HepG2 (cell line): ENCODE results near the gene DCAF6. TPM values are rescaled to one million over a fixed set of nuclear protein-coding genes. Genes with fewer than 3 reads are reported as not detected.

Source experiments
- AGO1 ChIP-seq: fragments of 200-400 bp; formaldehyde crosslinking; IDR thresholded peaks from 2 replicates; pipeline ENCODE4 v1.6.1; 2017; ENCODE audit warnings: mild to moderate bottlenecking, low read depth, low read length, moderate library complexity; ENCODE audit not compliant: poor library complexity, severe bottlenecking
- CCDC6 ChIP-seq: sonication (generic); formaldehyde crosslinking; IDR thresholded peaks from 2 replicates; pipeline ENCODE4 v1.8.1; 2022; ENCODE audit warnings: mild to moderate bottlenecking, missing genetic modification reagents, moderate library complexity
- GATAD1 ChIP-seq: IDR thresholded peaks from 2 replicates; pipeline ENCODE4 v1.6.1; 2016; ENCODE audit warnings: missing genetic modification reagents, missing compliant biosample characterization
- GATAD2A ChIP-seq: IDR thresholded peaks from 2 replicates; pipeline ENCODE4 v1.6.1; 2016
- HES4 ChIP-seq: sonication (generic); formaldehyde crosslinking; IDR thresholded peaks from 2 replicates; pipeline ENCODE4 v1.9.0; 2021; ENCODE audit warnings: mild to moderate bottlenecking, missing genetic modification reagents, borderline replicate concordance
- JUND ChIP-seq: sonication (generic); formaldehyde crosslinking; IDR thresholded peaks from 2 replicates; pipeline ENCODE4 v1.8.0; 2022; ENCODE audit warnings: mild to moderate bottlenecking, missing genetic modification reagents
- LCORL ChIP-seq, 2 experiments: fragments of 450-650 bp in 1 of 2; sonication (generic) in 1 of 2; formaldehyde crosslinking in 1 of 2; IDR thresholded peaks; 2 replicates each; pipeline versions ENCODE4 v1.5.0 to v1.6.1; 2017 to 2020; ENCODE audit warnings: antibody characterized with exemption in 1 of 2, missing genetic modification reagents in 1 of 2
- MEF2D ChIP-seq: sonication (generic); formaldehyde crosslinking; IDR thresholded peaks from 2 replicates; pipeline ENCODE4 v1.5.1; 2020; ENCODE audit warnings: mild to moderate bottlenecking, missing genetic modification reagents
- MEIS1 ChIP-seq: sonication (generic); formaldehyde crosslinking; IDR thresholded peaks from 2 replicates; pipeline ENCODE4 v1.9.0; 2021; ENCODE audit warnings: mild to moderate bottlenecking, missing genetic modification reagents, moderate library complexity, borderline replicate concordance
- MXI1 ChIP-seq: IDR thresholded peaks from 3 replicates; pipeline ENCODE4 v1.6.1; 2012; ENCODE audit warnings: low read depth, low read length, inconsistent platforms, borderline replicate concordance
- RFX1 ChIP-seq: fragments of 450-650 bp; IDR thresholded peaks from 2 replicates; pipeline ENCODE4 v1.6.1; 2017
- TMF1 ChIP-seq: sonication (generic); formaldehyde crosslinking; IDR thresholded peaks from 2 replicates; pipeline ENCODE4 v1.8.1; 2022; ENCODE audit warnings: low read depth, missing genetic modification reagents
- ZMYM4 ChIP-seq: sonication (generic); formaldehyde crosslinking; IDR thresholded peaks from 2 replicates; pipeline ENCODE4 v1.8.1; 2023; ENCODE audit warnings: mild to moderate bottlenecking, missing genetic modification reagents
- ZNF124 ChIP-seq: sonication (generic); formaldehyde crosslinking; IDR thresholded peaks from 2 replicates; pipeline ENCODE4 v1.4.0; 2020; ENCODE audit warnings: missing genetic modification reagents
- ZNF234 ChIP-seq: sonication (generic); formaldehyde crosslinking; conservative IDR thresholded peaks from 2 replicates; pipeline ENCODE4 v1.5.1; 2020; ENCODE audit warnings: mild to moderate bottlenecking, missing genetic modification reagents
- ZNF263 ChIP-seq: sonication (generic); formaldehyde crosslinking; IDR thresholded peaks from 2 replicates; pipeline ENCODE4 v1.4.0; 2020; ENCODE audit warnings: missing genetic modification reagents
- ZNF354B ChIP-seq: sonication (generic); formaldehyde crosslinking; IDR thresholded peaks from 2 replicates; pipeline ENCODE4 v1.8.0; 2022; ENCODE audit warnings: mild to moderate bottlenecking, missing genetic modification reagents
- ZNF558 ChIP-seq: sonication (generic); formaldehyde crosslinking; IDR thresholded peaks from 2 replicates; pipeline ENCODE4 v1.9.0; 2022; ENCODE audit warnings: mild to moderate bottlenecking, missing genetic modification reagents, borderline replicate concordance
- ZNF749 ChIP-seq: sonication (generic); formaldehyde crosslinking; IDR thresholded peaks from 2 replicates; pipeline ENCODE4 v1.8.0; 2022; ENCODE audit warnings: mild to moderate bottlenecking, missing genetic modification reagents, moderate library complexity, borderline replicate concordance
- polyA plus RNA-seq, 8 experiments: library from polyadenylated mRNA; depleted of rRNA in 3 of 8; stranded (reverse) in 7 of 8; unstranded in 1 of 8; fragments of >200 nt; fragmentation: Illumina TruSeq in 4 of 8; extraction: Trizol in 4 of 8; gene quantifications; 2 replicates each; pipeline versions ENCODE4 v1.2.1 to v1.2.3, GENCODE V29; 2011 to 2016; ENCODE audit warnings: low read depth in 4 of 8, missing spikeins in 1 of 8, mixed read lengths in 1 of 8; ENCODE audit not compliant: insufficient read depth in 1 of 8
- total RNA-seq, 5 experiments: library from RNA; depleted of rRNA; stranded (reverse); fragments of >200 nt; fragmentation: Illumina TruSeq; extraction: Trizol; gene quantifications; 2 replicates each; pipeline ENCODE4 v1.2.3, GENCODE V29; 2016; ENCODE audit warnings: low read depth in 1 of 5
- TF ChIP-seq, protein P1 (sequence below): IDR thresholded peaks from 2 replicates; pipeline ENCODE4 v1.6.1; 2016; ENCODE audit warnings: mild to moderate bottlenecking
- TF ChIP-seq, protein P2 (sequence below): sonication (generic); formaldehyde crosslinking; IDR thresholded peaks from 2 replicates; pipeline ENCODE4 v1.4.0; 2020; ENCODE audit warnings: missing genetic modification reagents
- TF ChIP-seq, protein P3 (sequence below): sonication (generic); formaldehyde crosslinking; IDR thresholded peaks from 2 replicates; pipeline ENCODE4 v1.4.0; 2020; ENCODE audit warnings: mild to moderate bottlenecking, missing genetic modification reagents, borderline replicate concordance

The DCAF6 gene
- total and polyA plus RNA-seq, 2 of the 13 experiments (the other 11 are each of a cell fraction or from before 2014, with no cell fraction given): 24.7 to 33.7 TPM

DNA sequence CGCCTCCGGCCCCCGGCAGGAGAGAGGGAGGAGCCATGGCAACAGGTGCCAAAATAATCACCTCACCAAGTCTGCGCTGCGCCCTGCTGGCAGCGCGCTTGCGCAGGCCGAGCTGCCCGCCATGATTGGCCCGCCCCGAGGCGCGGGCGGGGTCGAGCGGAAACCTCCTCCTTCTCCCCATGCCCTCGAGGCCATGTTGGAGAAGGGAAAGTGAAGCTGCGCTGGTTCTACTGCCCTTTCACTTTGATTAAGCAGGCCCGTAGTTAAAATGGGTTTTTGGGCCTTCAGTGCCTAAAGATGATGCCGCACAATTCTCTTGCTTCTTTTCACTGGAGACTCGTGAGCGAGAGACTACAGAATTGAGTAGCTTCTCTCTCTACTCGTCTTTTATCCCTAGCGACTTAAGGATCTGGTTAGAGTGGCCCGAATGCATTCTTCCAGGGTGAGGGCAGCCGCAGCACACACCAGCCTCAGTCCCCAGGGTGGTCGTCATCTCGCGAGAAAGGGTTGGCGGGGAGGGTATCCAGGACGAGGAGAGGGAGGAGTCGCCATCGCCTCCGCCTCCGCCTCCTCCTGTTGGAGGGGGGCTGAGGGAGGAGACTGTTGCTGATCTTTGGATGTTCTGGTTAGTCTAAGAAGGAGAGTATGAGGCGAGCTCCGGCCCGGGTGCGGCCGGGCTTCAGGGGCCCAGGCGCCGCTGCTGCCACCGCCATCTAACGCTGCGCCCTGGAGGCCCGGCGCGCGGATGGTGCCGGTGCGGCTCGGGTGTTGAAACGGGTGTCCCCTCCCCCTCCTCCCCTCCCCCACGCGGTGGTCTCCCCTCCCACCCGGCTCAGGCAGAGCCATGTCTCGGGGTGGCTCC is at the start of gene DCAF6 (continued):
- TF ChIP-seq TMF1 (CRISPR knock-in tag) (peak; percentile 9; the same call in 1 of the 2 replicates), GATAD1 (CRISPR knock-in tag) (peak; percentile 86), AGO1 (no peak), RFX1 (peak; percentile 98), ZNF354B (0 out of 2 replicates have a peak, but pooled peaks have one; percentile 17), MXI1 (peak; percentile 92; the same call in 2 of the 3 replicates), MEF2D (CRISPR knock-in tag) (peak; percentile 44; the same call in 1 of the 2 replicates), JUND (CRISPR knock-in tag) (peak; percentile 9; the same call in 1 of the 2 replicates), GATAD2A (CRISPR knock-in tag) (peak; percentile 48; the same call in 1 of the 2 replicates), HES4 (0 out of 2 replicates have a peak, but pooled peaks have one; percentile 35), ZNF558 (CRISPR knock-in tag) (peak; percentile 22; the same call in 1 of the 2 replicates), ZNF234 (CRISPR knock-in tag) (0 out of 2 replicates have a peak, but pooled peaks have one; percentile 27), ZNF749 (CRISPR knock-in tag) (peak; percentile 31), CCDC6 (0 out of 2 replicates have a peak, but pooled peaks have one; percentile 14), LCORL (IDR thresholded peaks at IDR 0.05) (peak; percentile 18; the same call in 1 of the 2 replicates), LCORL (CRISPR knock-in tag; IDR thresholded peaks at IDR 0.05) (peak; percentile 74), ZNF124 (CRISPR knock-in tag) (peak; percentile 77; the same call in 1 of the 2 replicates), MEIS1 (CRISPR knock-in tag) (peak; percentile 57; the same call in 1 of the 2 replicates), ZNF263 (CRISPR knock-in tag) (peak; percentile 19; the same call in 1 of the 2 replicates), ZMYM4 (CRISPR knock-in tag) (peak; percentile 82)
- TF ChIP-seq, protein P1, sequence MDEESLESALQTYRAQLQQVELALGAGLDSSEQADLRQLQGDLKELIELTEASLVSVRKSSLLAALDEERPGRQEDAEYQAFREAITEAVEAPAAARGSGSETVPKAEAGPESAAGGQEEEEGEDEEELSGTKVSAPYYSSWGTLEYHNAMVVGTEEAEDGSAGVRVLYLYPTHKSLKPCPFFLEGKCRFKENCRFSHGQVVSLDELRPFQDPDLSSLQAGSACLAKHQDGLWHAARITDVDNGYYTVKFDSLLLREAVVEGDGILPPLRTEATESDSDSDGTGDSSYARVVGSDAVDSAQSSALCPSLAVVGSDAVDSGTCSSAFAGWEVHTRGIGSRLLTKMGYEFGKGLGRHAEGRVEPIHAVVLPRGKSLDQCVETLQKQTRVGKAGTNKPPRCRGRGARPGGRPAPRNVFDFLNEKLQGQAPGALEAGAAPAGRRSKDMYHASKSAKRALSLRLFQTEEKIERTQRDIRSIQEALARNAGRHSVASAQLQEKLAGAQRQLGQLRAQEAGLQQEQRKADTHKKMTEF: peak; percentile 85
- TF ChIP-seq, protein P2, sequence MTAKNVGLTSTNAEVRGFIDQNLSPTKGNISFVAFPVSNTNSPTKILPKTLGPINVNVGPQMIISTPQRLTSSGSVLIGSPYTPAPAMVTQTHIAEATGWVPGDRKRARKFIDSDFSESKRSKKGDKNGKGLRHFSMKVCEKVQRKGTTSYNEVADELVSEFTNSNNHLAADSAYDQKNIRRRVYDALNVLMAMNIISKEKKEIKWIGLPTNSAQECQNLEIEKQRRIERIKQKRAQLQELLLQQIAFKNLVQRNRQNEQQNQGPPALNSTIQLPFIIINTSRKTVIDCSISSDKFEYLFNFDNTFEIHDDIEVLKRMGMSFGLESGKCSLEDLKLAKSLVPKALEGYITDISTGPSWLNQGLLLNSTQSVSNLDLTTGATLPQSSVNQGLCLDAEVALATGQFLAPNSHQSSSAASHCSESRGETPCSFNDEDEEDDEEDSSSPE: peak; percentile 84
- TF ChIP-seq, protein P3, sequence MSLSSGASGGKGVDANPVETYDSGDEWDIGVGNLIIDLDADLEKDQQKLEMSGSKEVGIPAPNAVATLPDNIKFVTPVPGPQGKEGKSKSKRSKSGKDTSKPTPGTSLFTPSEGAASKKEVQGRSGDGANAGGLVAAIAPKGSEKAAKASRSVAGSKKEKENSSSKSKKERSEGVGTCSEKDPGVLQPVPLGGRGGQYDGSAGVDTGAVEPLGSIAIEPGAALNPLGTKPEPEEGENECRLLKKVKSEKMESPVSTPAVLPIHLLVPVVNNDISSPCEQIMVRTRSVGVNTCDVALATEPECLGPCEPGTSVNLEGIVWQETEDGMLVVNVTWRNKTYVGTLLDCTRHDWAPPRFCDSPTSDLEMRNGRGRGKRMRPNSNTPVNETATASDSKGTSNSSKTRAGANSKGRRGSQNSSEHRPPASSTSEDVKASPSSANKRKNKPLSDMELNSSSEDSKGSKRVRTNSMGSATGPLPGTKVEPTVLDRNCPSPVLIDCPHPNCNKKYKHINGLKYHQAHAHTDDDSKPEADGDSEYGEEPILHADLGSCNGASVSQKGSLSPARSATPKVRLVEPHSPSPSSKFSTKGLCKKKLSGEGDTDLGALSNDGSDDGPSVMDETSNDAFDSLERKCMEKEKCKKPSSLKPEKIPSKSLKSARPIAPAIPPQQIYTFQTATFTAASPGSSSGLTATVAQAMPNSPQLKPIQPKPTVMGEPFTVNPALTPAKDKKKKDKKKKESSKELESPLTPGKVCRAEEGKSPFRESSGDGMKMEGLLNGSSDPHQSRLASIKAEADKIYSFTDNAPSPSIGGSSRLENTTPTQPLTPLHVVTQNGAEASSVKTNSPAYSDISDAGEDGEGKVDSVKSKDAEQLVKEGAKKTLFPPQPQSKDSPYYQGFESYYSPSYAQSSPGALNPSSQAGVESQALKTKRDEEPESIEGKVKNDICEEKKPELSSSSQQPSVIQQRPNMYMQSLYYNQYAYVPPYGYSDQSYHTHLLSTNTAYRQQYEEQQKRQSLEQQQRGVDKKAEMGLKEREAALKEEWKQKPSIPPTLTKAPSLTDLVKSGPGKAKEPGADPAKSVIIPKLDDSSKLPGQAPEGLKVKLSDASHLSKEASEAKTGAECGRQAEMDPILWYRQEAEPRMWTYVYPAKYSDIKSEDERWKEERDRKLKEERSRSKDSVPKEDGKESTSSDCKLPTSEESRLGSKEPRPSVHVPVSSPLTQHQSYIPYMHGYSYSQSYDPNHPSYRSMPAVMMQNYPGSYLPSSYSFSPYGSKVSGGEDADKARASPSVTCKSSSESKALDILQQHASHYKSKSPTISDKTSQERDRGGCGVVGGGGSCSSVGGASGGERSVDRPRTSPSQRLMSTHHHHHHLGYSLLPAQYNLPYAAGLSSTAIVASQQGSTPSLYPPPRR (CRISPR knock-in tag): 0 out of 2 replicates have a peak, but pooled peaks have one; percentile 39
